Measurements from ENCODE around the gene GEMIN7. TPM values are rescaled to one million over a fixed set of nuclear protein-coding genes. Genes with fewer than 3 reads are reported as not detected.
A peak's percentile ranks its signal among the peaks of the same experiment; 100 is the strongest.

The GEMIN7 gene
- total RNA-seq, 2 donors from 2014 or later = 22.4 to 37.5 TPM

DNA sequence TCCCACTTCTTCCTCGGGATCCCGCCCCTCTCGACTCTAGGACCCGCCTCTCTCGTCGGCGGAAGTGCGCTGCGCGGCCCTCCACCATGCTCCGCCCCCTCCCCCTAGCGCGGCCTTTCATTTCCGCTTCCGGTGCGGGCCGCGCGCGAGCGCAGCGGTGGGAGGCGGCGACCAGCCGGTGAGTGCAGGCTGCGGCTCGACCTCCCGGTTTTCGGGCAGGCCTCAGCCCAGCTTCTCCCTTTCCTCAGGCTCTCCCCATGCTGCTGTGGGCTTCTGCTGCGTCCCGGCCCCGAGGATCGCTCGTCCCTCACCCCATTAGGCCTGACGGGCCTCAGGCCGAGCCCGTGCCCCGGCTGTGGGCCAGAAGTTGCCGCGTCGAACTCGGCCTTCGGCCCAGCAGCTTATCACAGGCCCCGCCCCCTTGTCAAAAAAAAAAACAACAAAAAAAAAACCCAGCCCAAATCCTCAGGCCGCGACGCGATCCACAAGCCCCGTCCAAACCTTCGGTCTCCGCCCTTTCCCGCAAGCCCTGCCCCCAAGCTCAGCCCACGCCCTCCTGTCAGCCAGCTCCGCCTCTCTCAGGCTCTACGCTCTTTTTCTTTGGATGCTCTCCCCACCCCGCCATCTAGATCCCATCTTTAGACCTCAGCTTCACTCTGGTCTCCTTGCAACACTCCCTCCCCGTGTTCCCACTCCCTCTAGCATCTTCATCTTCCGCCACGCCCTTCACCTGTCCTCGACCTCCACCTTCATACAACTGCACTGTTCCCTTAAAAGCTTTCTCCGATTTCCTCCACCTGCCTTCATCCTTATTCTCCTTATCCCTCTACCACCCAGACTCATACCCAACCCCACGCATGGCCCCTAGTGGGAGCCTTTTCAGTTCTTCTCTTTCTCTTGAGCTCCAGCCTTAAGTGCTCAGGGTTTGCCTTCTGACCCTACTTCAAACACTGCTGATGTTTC is 39.8 kb upstream of the GEMIN7 start, which contains the start of gene CLASRP:
CLASRP (plus strand) TSS at position 115 of the 963 bp plus-strand sequence. CDS start 1,168 bp downstream, outside the sequence.
- Histone ChIP-seq H3K27me3 (no peaks in the 10 kb centered on the region), H3K4me3 (peak within 1 kb of the TSS; percentile 94), H3K9ac (ENCODE audit: low read depth in 2 of 2, low read length in 2 of 2) (peak within 1 kb of the TSS; percentile 90 to 96), H3K4me1 (peaks cover 13% of the 10 kb centered on the region), H3K36me3 (peaks cover 5% of the 10 kb centered on the region), H3K27ac (peak within 1 kb of the TSS; percentile 98), H3K9me3 (no peaks in the 10 kb centered on the region)
- intact Hi-C loops (cut with DNase I) = no loop called here
- TF ChIP-seq, protein P1, sequence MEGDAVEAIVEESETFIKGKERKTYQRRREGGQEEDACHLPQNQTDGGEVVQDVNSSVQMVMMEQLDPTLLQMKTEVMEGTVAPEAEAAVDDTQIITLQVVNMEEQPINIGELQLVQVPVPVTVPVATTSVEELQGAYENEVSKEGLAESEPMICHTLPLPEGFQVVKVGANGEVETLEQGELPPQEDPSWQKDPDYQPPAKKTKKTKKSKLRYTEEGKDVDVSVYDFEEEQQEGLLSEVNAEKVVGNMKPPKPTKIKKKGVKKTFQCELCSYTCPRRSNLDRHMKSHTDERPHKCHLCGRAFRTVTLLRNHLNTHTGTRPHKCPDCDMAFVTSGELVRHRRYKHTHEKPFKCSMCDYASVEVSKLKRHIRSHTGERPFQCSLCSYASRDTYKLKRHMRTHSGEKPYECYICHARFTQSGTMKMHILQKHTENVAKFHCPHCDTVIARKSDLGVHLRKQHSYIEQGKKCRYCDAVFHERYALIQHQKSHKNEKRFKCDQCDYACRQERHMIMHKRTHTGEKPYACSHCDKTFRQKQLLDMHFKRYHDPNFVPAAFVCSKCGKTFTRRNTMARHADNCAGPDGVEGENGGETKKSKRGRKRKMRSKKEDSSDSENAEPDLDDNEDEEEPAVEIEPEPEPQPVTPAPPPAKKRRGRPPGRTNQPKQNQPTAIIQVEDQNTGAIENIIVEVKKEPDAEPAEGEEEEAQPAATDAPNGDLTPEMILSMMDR (IDR thresholded peaks at IDR 0.05) = no peak
- DNase-seq = peak; percentile 93

DNA sequence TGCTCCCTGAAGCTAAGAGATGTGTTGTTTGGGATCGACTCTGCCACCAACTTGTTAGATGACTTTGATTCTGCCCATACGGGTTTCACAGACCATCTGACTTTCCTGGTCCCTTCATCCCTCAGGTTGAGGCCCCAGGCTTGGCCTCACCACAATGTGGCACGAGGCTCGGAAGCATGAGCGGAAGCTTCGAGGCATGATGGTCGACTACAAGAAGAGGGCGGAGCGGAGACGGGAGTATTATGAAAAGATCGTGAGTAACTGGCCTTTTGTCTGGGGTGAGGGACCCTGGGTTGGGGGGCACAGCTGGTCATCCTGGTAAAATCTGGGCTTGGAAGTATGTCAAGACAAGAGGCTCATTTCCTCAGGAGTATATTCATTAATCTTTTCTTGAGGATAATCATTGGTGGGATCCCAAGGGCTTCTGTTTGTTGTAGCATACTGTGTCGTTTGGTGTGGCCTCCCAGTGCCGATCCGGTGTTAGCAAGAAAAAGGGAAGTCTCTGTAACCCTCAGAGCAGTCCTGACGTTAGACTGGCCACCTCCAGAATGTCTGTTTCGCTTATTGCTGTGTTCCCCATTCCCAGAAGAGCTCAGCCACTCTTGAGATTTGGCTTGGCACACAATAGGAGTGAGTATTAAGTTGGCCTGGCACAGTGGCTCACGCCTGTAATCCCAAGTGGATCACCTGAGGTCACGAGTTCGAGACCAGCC is 38.8 kb upstream of the GEMIN7 start:
- peaks cover 14% of the 10 kb centered on the region for H3K4me1 ChIP-seq
- TF ChIP-seq, protein P1 (IDR thresholded peaks at IDR 0.05) = no peak
- no peak overlapping the region for H3K27ac ChIP-seq
- no peak for DNase-seq
- peak overlapping the region; percentile 38 to 90 for H3K9ac ChIP-seq (ENCODE audit: low read depth in 2 of 2, low read length in 2 of 2)
- no peaks in the 10 kb centered on the region for H3K27me3 ChIP-seq
- intact Hi-C loops (cut with DNase I) = no loop called here
- H3K4me3 ChIP-seq = peak overlapping the region; percentile 94
- H3K9me3 ChIP-seq = no peaks in the 10 kb centered on the region
- peaks cover 5% of the 10 kb centered on the region for H3K36me3 ChIP-seq

DNA sequence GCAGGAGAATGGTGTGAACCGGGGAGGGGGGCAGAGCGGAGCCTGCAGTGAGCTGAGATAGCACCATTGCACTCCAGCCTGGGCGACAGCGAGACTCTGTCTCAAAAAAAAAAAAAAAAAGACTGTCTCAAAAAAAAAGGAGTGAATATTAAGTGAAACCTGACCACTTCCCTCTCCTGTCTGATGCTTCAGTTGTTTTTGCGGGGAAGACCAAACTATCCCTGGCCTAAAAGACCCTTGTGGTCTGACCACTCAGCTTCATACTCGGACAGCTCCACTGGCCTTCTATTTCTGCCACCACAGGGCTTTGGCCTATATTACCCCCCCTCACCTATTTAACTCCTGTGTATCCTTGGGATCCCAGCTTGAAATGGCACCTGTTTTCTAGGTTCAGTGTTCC is 37.9 kb upstream of the GEMIN7 start:
- Histone ChIP-seq H3K4me3 (no peak overlapping the region), H3K27me3 (no peaks in the 10 kb centered on the region), H3K4me1 (peaks cover 23% of the 10 kb centered on the region), H3K9ac (ENCODE audit: low read depth in 2 of 2, low read length in 2 of 2) (no peak overlapping the region), H3K9me3 (no peaks in the 10 kb centered on the region), H3K27ac (no peak overlapping the region), H3K36me3 (peaks cover 5% of the 10 kb centered on the region)
- intact Hi-C loops (cut with DNase I) = no loop called here
- TF ChIP-seq, protein P1 (IDR thresholded peaks at IDR 0.05) = no peak
- no peak for DNase-seq

DNA sequence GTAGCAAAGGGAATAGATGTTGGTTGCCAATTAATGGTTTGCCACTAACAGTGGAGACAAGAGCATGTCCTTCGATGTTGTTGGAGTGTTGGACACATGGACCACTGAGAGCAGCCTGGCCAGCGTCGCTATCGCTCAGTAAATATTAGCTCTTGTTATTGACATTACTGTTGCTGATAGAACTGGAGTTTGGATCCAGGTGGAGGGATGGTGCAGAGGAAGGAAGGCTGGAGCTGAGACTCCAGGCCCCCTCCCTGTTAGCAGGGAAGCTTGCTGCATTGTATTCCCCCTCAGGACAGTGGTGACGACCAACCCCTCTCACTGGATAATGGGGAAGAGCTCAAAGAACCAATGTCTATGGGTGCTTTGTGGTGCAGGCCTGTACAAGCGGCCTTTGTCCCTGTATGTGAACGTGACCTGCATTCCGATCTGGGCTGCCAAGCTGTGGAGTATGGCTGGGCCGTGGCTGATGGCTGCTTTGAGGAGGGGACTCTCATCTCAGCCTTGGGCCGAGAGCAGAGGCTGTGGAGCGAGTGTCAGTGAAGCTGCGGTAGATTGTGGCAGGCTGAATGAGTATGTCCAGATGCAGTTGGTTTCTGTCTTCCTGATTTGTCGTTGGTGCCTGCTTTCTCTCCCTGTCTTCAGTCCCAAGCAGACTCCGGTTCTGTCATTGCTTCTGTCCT is 33.2 kb upstream of the GEMIN7 start:
- no peak overlapping the region for H3K4me3 ChIP-seq
- no peak overlapping the region for H3K9ac ChIP-seq (ENCODE audit: low read depth in 2 of 2, low read length in 2 of 2)
- peaks cover 11% of the 10 kb centered on the region for H3K4me1 ChIP-seq
- no peak for DNase-seq
- no peak overlapping the region for H3K27ac ChIP-seq
- H3K27me3 ChIP-seq = no peaks in the 10 kb centered on the region
- H3K36me3 ChIP-seq = peaks cover 3% of the 10 kb centered on the region
- intact Hi-C loops (cut with DNase I) = no loop called here
- TF ChIP-seq, protein P1 (IDR thresholded peaks at IDR 0.05) = no peak
- H3K9me3 ChIP-seq = no peaks in the 10 kb centered on the region

DNA sequence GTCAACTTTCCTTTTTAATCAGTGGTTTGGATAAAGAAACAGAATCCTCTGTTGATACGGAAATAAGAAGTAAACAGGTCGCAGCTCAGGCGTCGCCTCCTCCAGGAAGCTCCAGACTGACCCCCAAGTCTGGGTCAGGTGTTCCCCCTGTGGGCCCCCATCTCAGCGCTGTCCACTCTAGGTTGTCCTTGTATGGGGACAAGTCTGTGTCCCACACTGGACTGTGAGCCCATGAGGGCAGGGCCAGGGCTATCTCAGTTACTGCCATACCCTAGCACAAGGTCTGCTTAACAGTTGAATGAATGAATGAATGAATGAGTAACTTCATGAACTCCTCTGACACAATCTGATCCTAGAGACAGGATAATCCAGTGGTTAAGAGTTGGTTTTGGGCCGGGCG is 32.7 kb upstream of the GEMIN7 start:
- H3K4me3 ChIP-seq = no peak overlapping the region
- no peaks in the 10 kb centered on the region for H3K9me3 ChIP-seq
- H3K4me1 ChIP-seq = peaks cover 11% of the 10 kb centered on the region
- no peak for DNase-seq
- H3K36me3 ChIP-seq = no peaks in the 10 kb centered on the region
- H3K9ac ChIP-seq (ENCODE audit: low read depth in 2 of 2, low read length in 2 of 2) = no peak overlapping the region
- H3K27ac ChIP-seq = no peak overlapping the region
- intact Hi-C loops (cut with DNase I) = no loop called here
- TF ChIP-seq, protein P1 (IDR thresholded peaks at IDR 0.05) = no peak
- no peaks in the 10 kb centered on the region for H3K27me3 ChIP-seq

Data from colonic mucosa (tissue), 4 donors.